ENCODE results near the gene MIDN. TPM values are rescaled to one million over a fixed set of nuclear protein-coding genes. Genes with fewer than 3 reads are reported as not detected.
A peak's percentile ranks its signal among the peaks of the same experiment; 100 is the strongest.

Gene MIDN
- total and polyA plus RNA-seq, 10 of the 15 experiments (the other 5 are each of a cell fraction or from before 2014, with no cell fraction given) = 0.38 to 51.5 (median 7.2) TPM

- no peak overlapping the region for H3K27ac ChIP-seq (ENCODE audit: control insufficient read depth, insufficient read depth)
- DNase-seq (ENCODE audit: low read depth, low spot score) (no peak), ATAC-seq (peak; percentile 82), FAIRE-seq (no peak)
- H2AFZ ChIP-seq (ENCODE audit: control insufficient read depth, low read depth, low read length) = no peak overlapping the region
- SMC1A ChIA-PET (ENCODE audit: uncharacterized antibody, unreplicated experiment) = interaction anchor here (1.5 kb wide), 1 partner anchor 12 kb away, joined by 3 read pairs; no protein-coding TSS in a partner anchor
- TF ChIP-seq CTCF (IDR thresholded peaks at IDR 0.05 in 2 of 3, conservative IDR thresholded peaks at IDR 0.05 in 1 of 3; ENCODE audit: control insufficient read depth in 2 of 3, extremely low read depth in 1 of 3, insufficient read depth in 1 of 3, low read depth in 3 of 3, low read length in 3 of 3) (peak; percentile 53 to 69 (median 57)), ZNF24 (IDR thresholded peaks at IDR 0.05) (no peak), MEF2B (IDR thresholded peaks at IDR 0.05; ENCODE audit: partially characterized antibody, poor library complexity, severe bottlenecking) (peak; percentile 58), CBX5 (IDR thresholded peaks at IDR 0.05; ENCODE audit: low read depth) (no peak), TCF12 (IDR thresholded peaks at IDR 0.05; ENCODE audit: low read depth, low read length) (0 out of 2 replicates have a peak, but pooled peaks have one; percentile 13), FOXK2 (IDR thresholded peaks at IDR 0.05) (no peak), RAD21 (IDR thresholded peaks at IDR 0.05; ENCODE audit: insufficient read depth, low read depth, low read length) (peak; percentile 36; the same call in 1 of the 2 replicates), POLR2A (IDR thresholded peaks at IDR 0.05; ENCODE audit: low read depth, low read length) (peak; percentile 19; the same call in 1 of the 2 replicates), NKRF (conservative IDR thresholded peaks at IDR 0.05) (no peak), HDGF (IDR thresholded peaks at IDR 0.05) (no peak)
- H3K4me2 ChIP-seq (ENCODE audit: control insufficient read depth, insufficient read depth) = no peak overlapping the region
- no peaks in the 10 kb centered on the region for H3K79me2 ChIP-seq (ENCODE audit: control insufficient read depth, insufficient read depth, low read length)
- in situ Hi-C loops (cut with MboI) = no loop called here
- H3K9me3 ChIP-seq (replicated peaks; ENCODE audit: control insufficient read depth, insufficient read depth, low read length) = no peaks in the 10 kb centered on the region
- RAD21 ChIA-PET (ENCODE audit: unreplicated experiment) = interaction anchor here (0.7 to 1.0 kb wide), 2 partner anchors 17 to 110 kb away, joined by 3 read pairs; no protein-coding TSS in a partner anchor
- H3K4me3 ChIP-seq = no peak overlapping the region
- 74% methylated on average over 41 of the region's 48 CpGs for WGBS (ENCODE audit: insufficient coverage, insufficient replicate concordance, low lambda C conversion rate, missing lambda C conversion rate)
- no peaks in the 10 kb centered on the region for H4K20me1 ChIP-seq (ENCODE audit: control insufficient read depth, insufficient read depth)
- POLR2A ChIA-PET = interaction anchor here (0.6 kb wide), 1 partner anchor 46 kb away, joined by 3 read pairs; the partner anchor contains the start of gene CIRBP
- no peak overlapping the region for H3K9ac ChIP-seq (ENCODE audit: control insufficient read depth, insufficient read depth, low read length)
- no TSS peak for BruUV-seq (replicated peaks)
- no peaks in the 10 kb centered on the region for H3K27me3 ChIP-seq (replicated peaks in 1 of 2; ENCODE audit: control insufficient read depth in 2 of 2, insufficient read depth in 2 of 2, low read length in 1 of 2)
- CTCF ChIA-PET = interaction anchor here (0.6 to 1.8 kb wide), 5 partner anchors 18 to 204 kb away, joined by 3 to 7 read pairs (median 4); partner anchors contain the start of gene ATP5F1D
- intact Hi-C loops (cut with micrococcal nuclease; ENCODE audit: unreplicated experiment) = no loop called here
- peaks cover 3 to 24% of the 10 kb centered on the region in 2 experiments; a peak in 3 of 4 replicates for H3K36me3 ChIP-seq (ENCODE audit: control insufficient read depth in 2 of 2, insufficient read depth in 2 of 2, low read length in 1 of 2)
- H3K4me1 ChIP-seq (ENCODE audit: control insufficient read depth, insufficient read depth, low read length) = no peaks in the 10 kb centered on the region
Observed at GRCh38 chr19:1223018-1223855, 25.1 kb upstream of the MIDN start.

Data from GM12878 (cell line).